ENCODE measurements around the gene IFI27. TPM values are rescaled to one million over a fixed set of nuclear protein-coding genes. Genes with fewer than 3 reads are reported as not detected.
"Not testable (repeated sequence)": the region's sequence is repeated elsewhere in the genome, so short reads cannot be mapped to it uniquely, and the experiment has no call there.

IFI27 gene
- total RNA-seq, 1 experiment from 2014 or later, result 2.6 TPM

DNA sequence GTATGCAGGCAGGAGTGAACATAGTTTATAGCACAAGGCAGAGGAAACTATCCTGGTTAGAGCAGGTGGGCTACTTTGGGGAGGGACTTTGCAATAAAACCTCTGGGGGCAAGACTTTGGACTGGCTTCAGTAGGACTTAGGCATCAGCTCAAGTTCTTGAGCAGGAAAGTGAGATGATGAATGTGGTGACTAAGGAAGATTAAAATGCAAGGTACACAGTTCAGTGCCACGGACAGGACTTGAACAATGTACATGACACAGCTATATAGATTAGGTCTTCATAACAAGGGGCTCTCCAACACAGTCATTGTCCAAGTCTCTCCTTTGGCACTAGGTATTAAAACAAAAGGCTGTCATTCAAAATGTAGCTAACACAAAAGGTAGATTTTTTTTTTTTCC, 42.1 kb downstream of the IFI27 start:
- no peaks in the 10 kb centered on the region for H3K4me1 ChIP-seq
- BruUV-seq (replicated peaks), result no TSS peak
- no peaks in the 10 kb centered on the region for H3K27me3 ChIP-seq (replicated peaks; ENCODE audit: control insufficient read depth, insufficient read depth, low read length)
- ChIA-PET POLR2A (no interaction called here), CTCF (no interaction called here)
- no peaks in the 10 kb centered on the region for H3K4me1 Mint-ChIP-seq (ENCODE audit: low read depth, unreplicated experiment)
- no peaks in the 10 kb centered on the region for H3K36me3 Mint-ChIP-seq (ENCODE audit: insufficient read depth, unreplicated experiment)
- H3K27ac Mint-ChIP-seq (ENCODE audit: unreplicated experiment), result no peak overlapping the region
- H3K9me3 Mint-ChIP-seq (ENCODE audit: unreplicated experiment), result no peaks in the 10 kb centered on the region
- TF ChIP-seq, protein P1, sequence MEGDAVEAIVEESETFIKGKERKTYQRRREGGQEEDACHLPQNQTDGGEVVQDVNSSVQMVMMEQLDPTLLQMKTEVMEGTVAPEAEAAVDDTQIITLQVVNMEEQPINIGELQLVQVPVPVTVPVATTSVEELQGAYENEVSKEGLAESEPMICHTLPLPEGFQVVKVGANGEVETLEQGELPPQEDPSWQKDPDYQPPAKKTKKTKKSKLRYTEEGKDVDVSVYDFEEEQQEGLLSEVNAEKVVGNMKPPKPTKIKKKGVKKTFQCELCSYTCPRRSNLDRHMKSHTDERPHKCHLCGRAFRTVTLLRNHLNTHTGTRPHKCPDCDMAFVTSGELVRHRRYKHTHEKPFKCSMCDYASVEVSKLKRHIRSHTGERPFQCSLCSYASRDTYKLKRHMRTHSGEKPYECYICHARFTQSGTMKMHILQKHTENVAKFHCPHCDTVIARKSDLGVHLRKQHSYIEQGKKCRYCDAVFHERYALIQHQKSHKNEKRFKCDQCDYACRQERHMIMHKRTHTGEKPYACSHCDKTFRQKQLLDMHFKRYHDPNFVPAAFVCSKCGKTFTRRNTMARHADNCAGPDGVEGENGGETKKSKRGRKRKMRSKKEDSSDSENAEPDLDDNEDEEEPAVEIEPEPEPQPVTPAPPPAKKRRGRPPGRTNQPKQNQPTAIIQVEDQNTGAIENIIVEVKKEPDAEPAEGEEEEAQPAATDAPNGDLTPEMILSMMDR (IDR thresholded peaks at IDR 0.05; ENCODE audit: insufficient read depth in 1 of 2, low read depth in 1 of 2, low read length in 1 of 2, severe bottlenecking in 1 of 2, unreplicated experiment in 1 of 2), result no peak
- intact Hi-C loops (cut with micrococcal nuclease; ENCODE audit: unreplicated experiment), result no loop called here
- H3K4me3 Mint-ChIP-seq (ENCODE audit: unreplicated experiment), result no peak overlapping the region
- H3K36me3 ChIP-seq (ENCODE audit: control insufficient read depth, insufficient read depth, low read length), result no peaks in the 10 kb centered on the region
- no peak overlapping the region for H3K4me3 ChIP-seq (ENCODE audit: low read depth, low read length)
- DNase-seq, result no peak
- H3K27me3 Mint-ChIP-seq (ENCODE audit: insufficient read depth, unreplicated experiment), result peaks cover 18% of the 10 kb centered on the region
- 0 out of 2 replicates have a peak, but pooled peaks cover 5% of the 10 kb centered on the region for H3K9me3 ChIP-seq

DNA sequence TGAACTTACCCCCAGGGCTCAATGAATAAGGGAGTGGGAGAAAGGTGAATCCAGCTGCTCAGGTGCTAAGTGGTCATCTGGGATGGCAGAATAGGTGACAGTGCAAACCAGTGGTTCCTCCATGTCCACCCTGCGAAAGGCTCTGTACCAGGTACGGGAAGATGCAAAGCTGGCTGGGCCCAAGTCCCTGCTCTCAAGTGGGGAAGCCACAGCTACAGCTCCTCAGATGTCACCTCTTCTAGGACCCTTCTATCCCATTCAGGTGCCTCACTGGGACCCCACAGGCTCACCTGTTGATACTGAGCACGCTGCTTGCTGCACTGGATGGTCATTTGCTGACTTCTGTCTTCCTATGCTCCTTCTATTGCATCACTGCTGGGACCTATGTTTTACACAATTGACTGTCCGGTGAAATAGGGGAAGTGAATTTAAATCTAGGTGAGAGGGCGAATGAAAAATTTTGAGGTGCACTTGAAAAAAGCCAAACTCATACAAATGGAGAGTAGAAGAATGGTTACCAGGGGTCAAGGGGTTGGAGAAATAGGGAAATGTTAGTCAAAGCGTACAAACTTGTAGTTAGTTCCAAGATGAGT, 43.3 kb downstream of the IFI27 start:
- no TSS peak for BruUV-seq (replicated peaks)

DNA sequence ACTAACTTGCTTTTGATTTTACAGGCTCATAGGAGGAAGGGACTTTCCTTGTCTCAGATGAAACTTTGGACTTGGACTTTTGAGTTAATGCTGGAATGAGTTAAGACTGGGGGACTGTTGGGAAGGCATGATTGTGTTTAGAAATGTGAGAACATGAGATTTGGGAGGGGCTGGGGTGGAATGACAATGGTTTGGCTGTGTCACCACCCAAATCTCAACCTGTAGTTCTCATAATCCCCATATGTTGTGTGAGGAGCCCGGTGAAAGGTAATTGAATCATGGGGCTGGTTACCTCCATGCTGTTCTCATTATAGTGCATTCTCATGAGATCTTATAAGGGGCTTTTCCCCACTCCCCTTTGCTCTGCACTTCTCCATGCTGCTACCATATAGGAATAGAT, 45.6 kb downstream of the IFI27 start:
- DNase-seq; H3K9me3 ChIP-seq; H3K4me1 ChIP-seq; H3K9me3 Mint-ChIP-seq (ENCODE audit: unreplicated experiment); H3K4me3 ChIP-seq (ENCODE audit: low read depth, low read length); H3K4me1 Mint-ChIP-seq (ENCODE audit: low read depth, unreplicated experiment); H3K36me3 Mint-ChIP-seq (ENCODE audit: insufficient read depth, unreplicated experiment); CTCF ChIA-PET; BruUV-seq (replicated peaks); H3K27me3 ChIP-seq (replicated peaks; ENCODE audit: control insufficient read depth, insufficient read depth, low read length); POLR2A ChIA-PET; H3K27ac Mint-ChIP-seq (ENCODE audit: unreplicated experiment); H3K4me3 Mint-ChIP-seq (ENCODE audit: unreplicated experiment); H3K36me3 ChIP-seq (ENCODE audit: control insufficient read depth, insufficient read depth, low read length); intact Hi-C loops (cut with micrococcal nuclease; ENCODE audit: unreplicated experiment); H3K27me3 Mint-ChIP-seq (ENCODE audit: insufficient read depth, unreplicated experiment): not testable (repeated sequence)

More for the DNA sequence above, 43.3 kb downstream of the IFI27 start:
- H3K27me3 ChIP-seq (replicated peaks; ENCODE audit: control insufficient read depth, insufficient read depth, low read length), result no peaks in the 10 kb centered on the region
- H3K4me1 ChIP-seq, result no peaks in the 10 kb centered on the region
- H3K27me3 Mint-ChIP-seq (ENCODE audit: insufficient read depth, unreplicated experiment), result peaks cover 16% of the 10 kb centered on the region
- H3K9me3 Mint-ChIP-seq (ENCODE audit: unreplicated experiment), result no peaks in the 10 kb centered on the region
- no peak overlapping the region for H3K27ac Mint-ChIP-seq (ENCODE audit: unreplicated experiment)
- POLR2A ChIA-PET, result no interaction called here
- no peaks in the 10 kb centered on the region for H3K36me3 Mint-ChIP-seq (ENCODE audit: insufficient read depth, unreplicated experiment)
- no peak overlapping the region for H3K4me3 ChIP-seq (ENCODE audit: low read depth, low read length)
- TF ChIP-seq, protein P1 (IDR thresholded peaks at IDR 0.05; ENCODE audit: insufficient read depth in 1 of 2, low read depth in 1 of 2, low read length in 1 of 2, severe bottlenecking in 1 of 2, unreplicated experiment in 1 of 2), result no peak
- intact Hi-C loops (cut with micrococcal nuclease; ENCODE audit: unreplicated experiment), result no loop called here
- H3K4me1 Mint-ChIP-seq (ENCODE audit: low read depth, unreplicated experiment), result no peaks in the 10 kb centered on the region
- 0 out of 2 replicates have a peak, but pooled peaks cover 5% of the 10 kb centered on the region for H3K9me3 ChIP-seq
- H3K4me3 Mint-ChIP-seq (ENCODE audit: unreplicated experiment), result no peak overlapping the region
- H3K36me3 ChIP-seq (ENCODE audit: control insufficient read depth, insufficient read depth, low read length), result no peaks in the 10 kb centered on the region
- DNase-seq, result no peak
- CTCF ChIA-PET, result interaction anchor here (0.7 kb wide), 1 partner anchor 375 kb away, joined by 3 read pairs; no protein-coding TSS in a partner anchor

Measured in Caco-2 (cell line).